ENCODE measurements around the gene CDC25C. TPM values are rescaled to one million over a fixed set of nuclear protein-coding genes. Genes with fewer than 3 reads are reported as not detected.

Gene CDC25C
- polyA plus RNA-seq, 3 donors: 6.8 to 8.4 (median 7.8) TPM

DNA sequence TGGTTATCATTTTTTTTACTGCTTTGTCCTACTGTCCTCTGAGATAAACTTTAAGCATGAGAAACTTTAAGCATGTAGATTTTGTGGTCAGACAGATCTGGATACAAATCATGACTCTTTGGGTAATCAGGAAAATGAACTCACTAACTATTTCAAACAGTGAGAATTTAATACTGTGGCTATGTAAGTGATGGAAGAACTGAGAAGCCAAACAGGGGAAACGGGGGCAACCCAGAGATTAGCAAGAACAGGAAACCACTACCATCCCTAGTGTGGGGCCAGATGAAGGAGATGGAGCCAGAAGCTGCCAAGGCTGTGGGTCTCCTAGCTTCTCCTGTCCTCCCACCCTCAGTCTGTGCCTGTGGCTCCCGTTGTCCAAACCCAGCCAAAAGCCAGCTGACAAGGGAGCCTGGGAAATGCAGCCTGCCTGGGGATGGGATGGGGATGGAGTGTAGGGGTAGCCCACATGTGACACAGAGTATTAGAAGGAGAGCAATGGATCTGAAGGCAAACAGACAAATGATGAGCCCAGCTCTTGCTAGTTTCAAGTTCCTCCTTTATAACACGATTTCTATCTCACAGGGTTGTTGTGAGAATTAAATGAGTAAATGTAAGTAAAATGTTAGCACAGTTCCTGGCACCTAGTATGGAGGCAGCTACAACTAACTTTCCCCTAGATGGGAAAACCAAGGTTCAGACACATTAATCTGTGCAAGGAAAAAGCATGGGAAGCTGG lies 90.8 kb downstream of the CDC25C start:
- DNase-seq (ENCODE audit: low read depth in 3 of 3, low spot score in 2 of 3): no peak

DNA sequence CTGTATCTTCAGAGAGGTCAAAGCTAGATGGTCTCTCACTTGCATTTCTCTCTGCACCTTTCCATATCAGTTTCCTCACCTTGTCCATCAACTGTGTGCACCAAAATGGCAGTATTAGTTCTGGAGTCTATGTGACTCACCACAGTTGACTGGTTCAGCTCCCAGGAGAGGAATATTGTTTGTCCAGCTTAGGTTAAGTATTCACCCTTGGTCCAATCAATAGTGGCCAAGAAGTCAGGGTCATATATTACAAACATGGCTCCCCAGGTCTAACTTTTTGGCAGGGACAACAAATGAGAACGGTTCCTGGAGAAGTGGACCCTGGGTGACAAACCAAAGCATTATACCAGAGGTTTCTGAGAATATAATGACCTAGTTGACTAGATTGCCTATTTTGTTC lies 93.6 kb downstream of the CDC25C start:
- no peak for DNase-seq (ENCODE audit: low read depth in 3 of 3, low spot score in 2 of 3)

Other genes with a start within 250 kb of the CDC25C start
- gene WNT8A, start 247.8 kb downstream of the CDC25C start, polyA plus RNA-seq (ENCODE audit: insufficient read length in 3 of 3): under 1 TPM in 2 of 3 donors, not detected in 1; 0.10 to 0.27 TPM
- gene NME5, start 192.4 kb downstream of the CDC25C start, polyA plus RNA-seq (ENCODE audit: insufficient read length in 3 of 3): 10 to 100 TPM; 22.7 to 24.9 (median 23.3) TPM
- gene BRD8, start 153.2 kb downstream of the CDC25C start, polyA plus RNA-seq (ENCODE audit: insufficient read length in 3 of 3): 100 to 1,000 TPM; 118 to 139 (median 127) TPM
- 10 to 100 TPM; 44.0 to 47.8 (median 47.0) TPM for gene KIF20A, start 152.7 kb downstream of the CDC25C start, polyA plus RNA-seq (ENCODE audit: insufficient read length in 3 of 3)
- 10 to 100 TPM; 62.1 to 67.3 (median 65.4) TPM for gene CDC23, start 118.5 kb downstream of the CDC25C start, polyA plus RNA-seq (ENCODE audit: insufficient read length in 3 of 3)
- 1 to 10 TPM; 2.3 to 3.8 (median 3.6) TPM for gene GFRA3, start 57.2 kb downstream of the CDC25C start, polyA plus RNA-seq (ENCODE audit: insufficient read length in 3 of 3)
- gene FAM53C, start 6.5 kb upstream of the CDC25C start, polyA plus RNA-seq (ENCODE audit: insufficient read length in 3 of 3): 10 to 100 TPM; 29.3 to 31.1 (median 29.7) TPM
- gene KDM3B, start 20.9 kb upstream of the CDC25C start, polyA plus RNA-seq (ENCODE audit: insufficient read length in 3 of 3): 100 to 1,000 TPM in 1 of 3 donors, 10 to 100 TPM in 2; 96.6 to 102 (median 98.6) TPM
- 10 to 100 TPM in 1 of 3 donors, 1 to 10 TPM in 2; 7.2 to 10.9 (median 8.2) TPM for gene REEP2, start 107.3 kb upstream of the CDC25C start, polyA plus RNA-seq (ENCODE audit: insufficient read length in 3 of 3)
- gene EGR1, start 133.7 kb upstream of the CDC25C start, polyA plus RNA-seq (ENCODE audit: insufficient read length in 3 of 3): 100 to 1,000 TPM; 101 to 410 (median 155) TPM
- gene ETF1, start 211.4 kb upstream of the CDC25C start, polyA plus RNA-seq (ENCODE audit: insufficient read length in 3 of 3): 10 to 100 TPM; 75.5 to 82.8 (median 79.5) TPM
- gene HSPA9, start 243.6 kb upstream of the CDC25C start, polyA plus RNA-seq (ENCODE audit: insufficient read length in 3 of 3): 100 to 1,000 TPM; 345 to 376 (median 350) TPM